Suprapubic skin (tissue), 4 donors: ENCODE results near the gene CEP192. TPM values are rescaled to one million over a fixed set of nuclear protein-coding genes. Genes with fewer than 3 reads are reported as not detected.

Source experiments
- DNase-seq, 2 donors: peaks; one replicate each; pipeline ENCODE4 v3.0.0-alpha.2; 2019; ENCODE audit warnings: low spot score in 2 of 2
- H3K27ac ChIP-seq: fragments of 200-600 bp; sonication (generic); one replicate; pipeline ENCODE4 v1.5.1; 2019
- H3K27me3 ChIP-seq: fragments of 200-600 bp; sonication (generic); one replicate; pipeline ENCODE4 v1.5.1; 2019
- H3K36me3 ChIP-seq: fragments of 200-600 bp; sonication (generic); one replicate; pipeline ENCODE4 v1.5.1; 2019
- H3K4me1 ChIP-seq: fragments of 200-600 bp; sonication (generic); one replicate; pipeline ENCODE4 v1.5.1; 2019
- H3K4me3 ChIP-seq: fragments of 200-600 bp; sonication (generic); one replicate; pipeline ENCODE4 v1.5.1; 2019; ENCODE audit warnings: mild to moderate bottlenecking
- H3K9me3 ChIP-seq: fragments of 200-600 bp; sonication (generic); one replicate; pipeline ENCODE4 v1.5.1; 2019
- CTCF ChIP-seq, 2 donors: fragments of 200-600 bp in 1 of 2; fragments of 450-650 bp in 1 of 2; sonication (generic) in 1 of 2; IDR thresholded peaks; one replicate each; pipeline ENCODE4 v1.5.1; 2016 to 2019; ENCODE audit warnings: antibody characterized with exemption in 2 of 2, mild to moderate bottlenecking in 1 of 2, moderate library complexity in 1 of 2
- EP300 ChIP-seq: sonication (generic); formaldehyde crosslinking; IDR thresholded peaks from one replicate; pipeline ENCODE4 v1.6.1; 2017; ENCODE audit warnings: antibody characterized with exemption
- POLR2A ChIP-seq, 2 donors: fragments of 450-650 bp; IDR thresholded peaks; one replicate each; pipeline ENCODE4 v1.6.1; 2017; ENCODE audit warnings: antibody characterized with exemption in 2 of 2, mild to moderate bottlenecking in 2 of 2, moderate library complexity in 2 of 2
- POLR2AphosphoS5 ChIP-seq, 3 donors: sonication (generic); formaldehyde crosslinking; IDR thresholded peaks; one replicate each; pipeline ENCODE4 v1.6.1; 2017; ENCODE audit warnings: antibody characterized with exemption in 3 of 3
- WGBS: methylation state at CpG from one replicate; pipeline ENCODE4 v1.1.5; 2018; 5-methylcytosine and 5-hydroxymethylcytosine counted together
- total RNA-seq, 4 donors: library from RNA; depleted of rRNA; stranded (reverse); fragments of >200 nt; gene quantifications; one replicate each; pipeline ENCODE4 v1.1.0, GENCODE V29; 2016

CEP192 gene
- total RNA-seq, 4 donors from 2014 or later: 13.0 to 30.4 (median 18.8) TPM

- DNase-seq: no peak
- WGBS: 84% methylated on average over 12 of the region's 13 CpGs
- no peaks in the 10 kb centered on the region for H3K9me3 ChIP-seq
Measured at GRCh38 chr18:13164406-13164805, 173.2 kb downstream of the CEP192 start.

GRCh38 chr18:13165636-13166423, 174.7 kb downstream of the CEP192 start:
- Histone ChIP-seq H3K9me3 (no peaks in the 10 kb centered on the region), H3K27me3 (no peaks in the 10 kb centered on the region), H3K4me3 (no peak overlapping the region), H3K4me1 (no peaks in the 10 kb centered on the region), H3K36me3 (no peaks in the 10 kb centered on the region), H3K27ac (no peak overlapping the region)
- 83% methylated on average over 16 of the region's 16 CpGs for WGBS
- TF ChIP-seq CTCF (IDR thresholded peaks at IDR 0.05) (no peak), POLR2A (IDR thresholded peaks at IDR 0.05) (no peak), POLR2AphosphoS5 (IDR thresholded peaks at IDR 0.05) (no peak), EP300 (no peak)
- no peak for DNase-seq

More at GRCh38 chr18:13164406-13164805, 173.2 kb downstream of the CEP192 start:
- TF ChIP-seq POLR2A (IDR thresholded peaks at IDR 0.05) (no peak), EP300 (no peak), POLR2AphosphoS5 (IDR thresholded peaks at IDR 0.05) (no peak), CTCF (IDR thresholded peaks at IDR 0.05) (no peak)
- no peaks in the 10 kb centered on the region for H3K27me3 ChIP-seq
- H3K36me3 ChIP-seq: no peaks in the 10 kb centered on the region
- H3K4me1 ChIP-seq: no peaks in the 10 kb centered on the region
- H3K4me3 ChIP-seq: no peak overlapping the region
- no peak overlapping the region for H3K27ac ChIP-seq

- no peaks in the 10 kb centered on the region for H3K4me1 ChIP-seq
- H3K36me3 ChIP-seq: no peaks in the 10 kb centered on the region
- no peak overlapping the region for H3K4me3 ChIP-seq
- TF ChIP-seq POLR2AphosphoS5 (IDR thresholded peaks at IDR 0.05) (no peak), EP300 (no peak), POLR2A (IDR thresholded peaks at IDR 0.05) (no peak), CTCF (IDR thresholded peaks at IDR 0.05) (no peak)
- WGBS: 84% methylated on average over 14 of the region's 14 CpGs
- no peak for DNase-seq
- no peaks in the 10 kb centered on the region for H3K9me3 ChIP-seq
- no peak overlapping the region for H3K27ac ChIP-seq
- H3K27me3 ChIP-seq: no peaks in the 10 kb centered on the region
Measured at GRCh38 chr18:13173578-13174145, 182.5 kb downstream of the CEP192 start.

Other genes with a start within 250 kb of the CEP192 start
- 10 to 100 TPM; 36.9 to 49.2 (median 38.7) TPM for gene PTPN2, start 107.1 kb upstream of the CEP192 start, total RNA-seq
- gene SEH1L, start 43.4 kb upstream of the CEP192 start, total RNA-seq: 10 to 100 TPM; 39.3 to 45.4 (median 42.8) TPM
- gene LDLRAD4, start 227.4 kb downstream of the CEP192 start, total RNA-seq: 10 to 100 TPM; 10.1 to 31.6 (median 15.1) TPM